Measurements from ENCODE around the gene DPP10.

DNA sequence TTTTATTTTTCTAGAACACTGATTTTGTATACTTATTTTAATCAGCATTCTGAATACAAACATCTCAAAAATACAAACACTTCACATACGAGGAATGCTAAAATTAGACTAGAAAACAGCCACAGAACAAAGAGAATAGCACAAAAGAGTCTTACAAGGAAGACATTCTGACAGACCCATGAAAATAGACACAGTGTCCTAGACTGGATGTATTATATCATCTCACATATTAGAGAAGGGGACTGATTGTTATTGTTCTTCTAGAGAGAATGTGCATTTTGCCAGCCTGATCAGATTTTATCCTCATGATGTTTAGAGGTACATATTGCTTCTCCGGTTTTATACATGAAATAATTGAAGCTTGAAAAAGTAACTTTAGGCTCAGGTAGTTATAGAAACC, 357.9 kb downstream of the DPP10 start:
- TF ChIP-seq, protein P1, sequence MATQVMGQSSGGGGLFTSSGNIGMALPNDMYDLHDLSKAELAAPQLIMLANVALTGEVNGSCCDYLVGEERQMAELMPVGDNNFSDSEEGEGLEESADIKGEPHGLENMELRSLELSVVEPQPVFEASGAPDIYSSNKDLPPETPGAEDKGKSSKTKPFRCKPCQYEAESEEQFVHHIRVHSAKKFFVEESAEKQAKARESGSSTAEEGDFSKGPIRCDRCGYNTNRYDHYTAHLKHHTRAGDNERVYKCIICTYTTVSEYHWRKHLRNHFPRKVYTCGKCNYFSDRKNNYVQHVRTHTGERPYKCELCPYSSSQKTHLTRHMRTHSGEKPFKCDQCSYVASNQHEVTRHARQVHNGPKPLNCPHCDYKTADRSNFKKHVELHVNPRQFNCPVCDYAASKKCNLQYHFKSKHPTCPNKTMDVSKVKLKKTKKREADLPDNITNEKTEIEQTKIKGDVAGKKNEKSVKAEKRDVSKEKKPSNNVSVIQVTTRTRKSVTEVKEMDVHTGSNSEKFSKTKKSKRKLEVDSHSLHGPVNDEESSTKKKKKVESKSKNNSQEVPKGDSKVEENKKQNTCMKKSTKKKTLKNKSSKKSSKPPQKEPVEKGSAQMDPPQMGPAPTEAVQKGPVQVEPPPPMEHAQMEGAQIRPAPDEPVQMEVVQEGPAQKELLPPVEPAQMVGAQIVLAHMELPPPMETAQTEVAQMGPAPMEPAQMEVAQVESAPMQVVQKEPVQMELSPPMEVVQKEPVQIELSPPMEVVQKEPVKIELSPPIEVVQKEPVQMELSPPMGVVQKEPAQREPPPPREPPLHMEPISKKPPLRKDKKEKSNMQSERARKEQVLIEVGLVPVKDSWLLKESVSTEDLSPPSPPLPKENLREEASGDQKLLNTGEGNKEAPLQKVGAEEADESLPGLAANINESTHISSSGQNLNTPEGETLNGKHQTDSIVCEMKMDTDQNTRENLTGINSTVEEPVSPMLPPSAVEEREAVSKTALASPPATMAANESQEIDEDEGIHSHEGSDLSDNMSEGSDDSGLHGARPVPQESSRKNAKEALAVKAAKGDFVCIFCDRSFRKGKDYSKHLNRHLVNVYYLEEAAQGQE (IDR thresholded peaks at IDR 0.05; ENCODE audit: low read depth), result no peak
- TF ChIP-seq, protein P2, sequence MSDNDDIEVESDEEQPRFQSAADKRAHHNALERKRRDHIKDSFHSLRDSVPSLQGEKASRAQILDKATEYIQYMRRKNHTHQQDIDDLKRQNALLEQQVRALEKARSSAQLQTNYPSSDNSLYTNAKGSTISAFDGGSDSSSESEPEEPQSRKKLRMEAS (IDR thresholded peaks at IDR 0.05), result no peak
- TF ChIP-seq YY1 (IDR thresholded peaks at IDR 0.05; ENCODE audit: low read depth), result no peak

All from Ishikawa (cell line).